ENCODE results near the gene DSG4. TPM values are rescaled to one million over a fixed set of nuclear protein-coding genes. Genes with fewer than 3 reads are reported as not detected.

DSG4 gene
- total RNA-seq, 1 donor from 2014 or later: not detected

- H3K4me3 ChIP-seq (ENCODE audit: low read depth, low read length): no peak overlapping the region
- DNase-seq (ENCODE audit: low read depth): peak; percentile 27
- TF ChIP-seq CTCF (conservative IDR thresholded peaks at IDR 0.05; ENCODE audit: low read depth, low read length): no peak
Measured at GRCh38 chr18:31454066-31454708, 77.6 kb downstream of the DSG4 start.

Other genes with a start within 250 kb of the DSG4 start
- gene DSC1, start 213.9 kb upstream of the DSG4 start, total RNA-seq: not detected in 2 replicates
- not detected in 2 replicates for gene DSG1, start 58.6 kb upstream of the DSG4 start, total RNA-seq
- not detected in 2 replicates for gene DSG3, start 71.0 kb downstream of the DSG4 start, total RNA-seq
- 58.8 and 62.1 TPM in 2 replicates for gene DSG2, start 121.4 kb downstream of the DSG4 start, total RNA-seq
- gene TTR, start 215.1 kb downstream of the DSG4 start, total RNA-seq: not detected in 2 replicates